Endodermal cell (in vitro differentiated cells): Measurements from ENCODE around the gene CYP27B1. TPM values are rescaled to one million over a fixed set of nuclear protein-coding genes. Genes with fewer than 3 reads are reported as not detected.
A peak's percentile ranks its signal among the peaks of the same experiment; 100 is the strongest.

ENCODE experiments used
- DNase-seq: peaks from one replicate; pipeline ENCODE4 v3.0.0-alpha.2; 2017
- H3K27ac ChIP-seq: 2 replicates; pipeline ENCODE4 v1.5.1; 2013; ENCODE audit warnings: mild to moderate bottlenecking, low read depth, low read length, moderate library complexity
- H3K27me3 ChIP-seq: 2 replicates; pipeline ENCODE4 v1.6.1; 2013; ENCODE audit warnings: mild to moderate bottlenecking, low read length, moderate library complexity; ENCODE audit not compliant: insufficient read depth, control insufficient read depth, poor library complexity, severe bottlenecking
- H3K36me3 ChIP-seq: 2 replicates; pipeline ENCODE4 v1.7.0; 2013; ENCODE audit warnings: mild to moderate bottlenecking, low read length, moderate library complexity; ENCODE audit not compliant: control insufficient read depth, insufficient read depth
- H3K4me1 ChIP-seq: one replicate; pipeline ENCODE4 v1.7.0; 2013; ENCODE audit warnings: low read length; ENCODE audit not compliant: control insufficient read depth, insufficient read depth
- H3K4me3 ChIP-seq: 2 replicates; pipeline ENCODE4 v1.5.1; 2013; ENCODE audit warnings: mild to moderate bottlenecking, low read length, moderate library complexity
- H3K9ac ChIP-seq: 2 replicates; pipeline ENCODE4 v1.6.1; 2013; ENCODE audit warnings: mild to moderate bottlenecking, low read length, moderate library complexity; ENCODE audit not compliant: poor library complexity, severe bottlenecking; ENCODE audit errors: extremely low read depth
- H3K9me3 ChIP-seq: 2 replicates; pipeline ENCODE4 v1.6.1; 2013; ENCODE audit warnings: mild to moderate bottlenecking, low read length, moderate library complexity; ENCODE audit not compliant: control insufficient read depth
- H3K27ac Mint-ChIP-seq: 2 replicates; pipeline ENCODE4 v1.8.0; 2020; ENCODE audit warnings: mixed read lengths
- H3K27me3 Mint-ChIP-seq: 2 replicates; pipeline ENCODE4 v1.8.0; 2021; ENCODE audit warnings: mild to moderate bottlenecking, mixed read lengths; ENCODE audit not compliant: insufficient read depth
- H3K36me3 Mint-ChIP-seq: 2 replicates; pipeline ENCODE4 v1.8.0; 2020; ENCODE audit warnings: low read depth, mixed read lengths
- H3K4me1 Mint-ChIP-seq: 2 replicates; pipeline ENCODE4 v1.8.0; 2020; ENCODE audit warnings: mixed read lengths
- H3K4me3 Mint-ChIP-seq: 2 replicates; pipeline ENCODE4 v1.8.0; 2020; ENCODE audit warnings: mild to moderate bottlenecking, moderate library complexity, mixed read lengths
- H3K9me3 Mint-ChIP-seq: 2 replicates; pipeline ENCODE4 v1.8.0; 2020; ENCODE audit warnings: mild to moderate bottlenecking, mixed read lengths
- CTCF ChIP-seq: fragments of 200-600 bp; sonication (generic); conservative IDR thresholded peaks from 2 replicates; pipeline ENCODE4 v1.5.0; 2021; ENCODE audit warnings: antibody characterized with exemption, mild to moderate bottlenecking
- WGBS, 2 experiments: methylation state at CpG; one replicate each; pipeline versions ENCODE4 v1.1.5 to v1.1.7; 2013; ENCODE audit warnings: missing lambda C conversion rate in 2 of 2, mixed read lengths in 1 of 2; ENCODE audit not compliant: insufficient coverage in 1 of 2, insufficient read length in 1 of 2; 5-methylcytosine and 5-hydroxymethylcytosine counted together
- total RNA-seq, 2 donors: library from RNA; stranded (reverse); fragmentation: NEBNext Ultra II Directional in 1 of 2; extraction: Animal tissue kit (Norgen Biotek cat#: 25700) in 1 of 2; gene quantifications; 2 replicates in 1 of 2; 3 replicates in 1 of 2; pipeline ENCODE4 v1.2.1, GENCODE V29; 2021

The CYP27B1 gene
- total RNA-seq, 2 donors from 2014 or later: 2.4 to 3.1 TPM

GRCh38 chr12:57815177-57816000 is 48.5 kb upstream of the CYP27B1 start:
- peaks cover 3% of the 10 kb centered on the region for H3K4me1 Mint-ChIP-seq
- DNase-seq: peak; percentile 92
- no peak overlapping the region for H3K27ac Mint-ChIP-seq
- no peak overlapping the region for H3K27ac ChIP-seq
- H3K27me3 Mint-ChIP-seq: no peaks in the 10 kb centered on the region
- no peaks in the 10 kb centered on the region for H3K9me3 Mint-ChIP-seq
- 79 to 81% methylated on average over 10 to 12 of the region's 13 CpGs for WGBS, 2 experiments
- no peaks in the 10 kb centered on the region for H3K4me1 ChIP-seq
- no peaks in the 10 kb centered on the region for H3K9me3 ChIP-seq
- no peak overlapping the region for H3K9ac ChIP-seq
- peak overlapping the region; percentile 23 for H3K4me3 Mint-ChIP-seq
- no peaks in the 10 kb centered on the region for H3K27me3 ChIP-seq
- peaks cover 4% of the 10 kb centered on the region for H3K36me3 Mint-ChIP-seq
- H3K36me3 ChIP-seq: peaks cover 13% of the 10 kb centered on the region
- TF ChIP-seq CTCF: peak; percentile 64
- H3K4me3 ChIP-seq: no peak overlapping the region

GRCh38 chr12:57813971-57814772 is 47.3 kb upstream of the CYP27B1 start:
- H3K4me1 Mint-ChIP-seq: peaks cover 3% of the 10 kb centered on the region
- Histone ChIP-seq H3K36me3 (peaks cover 16% of the 10 kb centered on the region), H3K27ac (no peak overlapping the region), H3K4me1 (no peaks in the 10 kb centered on the region), H3K9ac (no peak overlapping the region), H3K9me3 (no peaks in the 10 kb centered on the region), H3K4me3 (no peak overlapping the region), H3K27me3 (no peaks in the 10 kb centered on the region)
- TF ChIP-seq CTCF: no peak
- no peak overlapping the region for H3K27ac Mint-ChIP-seq
- peak; percentile 59 for DNase-seq
- H3K27me3 Mint-ChIP-seq: no peaks in the 10 kb centered on the region
- H3K4me3 Mint-ChIP-seq: no peak overlapping the region
- no peaks in the 10 kb centered on the region for H3K9me3 Mint-ChIP-seq
- peaks cover 2% of the 10 kb centered on the region for H3K36me3 Mint-ChIP-seq
- 91 to 93% methylated on average over 10 to 13 of the region's 17 CpGs for WGBS, 2 experiments

- no peaks in the 10 kb centered on the region for H3K27me3 Mint-ChIP-seq
- Histone ChIP-seq H3K36me3 (peaks cover 8% of the 10 kb centered on the region), H3K4me3 (no peak overlapping the region), H3K27me3 (no peaks in the 10 kb centered on the region), H3K4me1 (no peaks in the 10 kb centered on the region), H3K9me3 (no peaks in the 10 kb centered on the region), H3K27ac (no peak overlapping the region), H3K9ac (no peak overlapping the region)
- no peak for DNase-seq
- no peak for TF ChIP-seq CTCF
- WGBS, 2 experiments: 89 to 93% methylated on average over 13 to 14 of the region's 14 CpGs
- peaks cover 7% of the 10 kb centered on the region for H3K36me3 Mint-ChIP-seq
- no peak overlapping the region for H3K27ac Mint-ChIP-seq
- peaks cover 3% of the 10 kb centered on the region for H3K4me1 Mint-ChIP-seq
- no peak overlapping the region for H3K4me3 Mint-ChIP-seq
- H3K9me3 Mint-ChIP-seq: no peaks in the 10 kb centered on the region
These were observed 46.5 kb upstream of the CYP27B1 start for GRCh38 chr12:57813111-57813970.
